VCaP (cell line): ENCODE data around the gene STX18.

Source experiments
- H3K27ac ChIP-seq: fragments of 450-650 bp; 2 replicates; pipeline ENCODE4 v1.5.1; 2017
- CTCF ChIP-seq: fragments of 450-650 bp; conservative IDR thresholded peaks from 2 replicates; pipeline ENCODE4 v1.5.1; 2017; ENCODE audit warnings: mild to moderate bottlenecking, moderate library complexity

The STX18 gene

GRCh38 chr4:4415107-4415805 is 126.6 kb downstream of the STX18 start:
- no peak for TF ChIP-seq CTCF
- H3K27ac ChIP-seq = no peak overlapping the region

- no peak for TF ChIP-seq CTCF
- H3K27ac ChIP-seq = no peak overlapping the region
Measured at GRCh38 chr4:4413806-4414205, 128.0 kb downstream of the STX18 start.

- no peak overlapping the region for H3K27ac ChIP-seq
- no peak for TF ChIP-seq CTCF
Measured at GRCh38 chr4:4413373-4413725, 128.5 kb downstream of the STX18 start.

GRCh38 chr4:4412641-4413372 is 129.0 kb downstream of the STX18 start:
- no peak for TF ChIP-seq CTCF
- H3K27ac ChIP-seq = no peak overlapping the region

GRCh38 chr4:4411906-4412305 is 129.9 kb downstream of the STX18 start:
- H3K27ac ChIP-seq = no peak overlapping the region
- no peak for TF ChIP-seq CTCF

GRCh38 chr4:4410271-4410670 is 131.6 kb downstream of the STX18 start:
- TF ChIP-seq CTCF = no peak
- no peak overlapping the region for H3K27ac ChIP-seq

GRCh38 chr4:4409416-4410115 is 132.3 kb downstream of the STX18 start:
- no peak overlapping the region for H3K27ac ChIP-seq
- TF ChIP-seq CTCF = no peak
